Type B pancreatic cell (in vitro differentiated cells): ENCODE results near the gene GRM4. TPM values are rescaled to one million over a fixed set of nuclear protein-coding genes. Genes with fewer than 3 reads are reported as not detected.

Experiments
- DNase-seq: peaks from one replicate; pipeline ENCODE4 v3.0.0; 2021; ENCODE audit warnings: mixed read lengths; ENCODE audit not compliant: unreplicated experiment; ENCODE audit errors: extremely low spot score
- H3K27ac Mint-ChIP-seq: 2 replicates; pipeline ENCODE4 v1.8.0; 2021; ENCODE audit warnings: mild to moderate bottlenecking, mixed read lengths
- H3K27me3 Mint-ChIP-seq: 2 replicates; pipeline ENCODE4 v1.8.0; 2021; ENCODE audit warnings: mixed read lengths
- H3K36me3 Mint-ChIP-seq: 2 replicates; pipeline ENCODE4 v1.8.0; 2021; ENCODE audit warnings: mixed read lengths
- H3K4me1 Mint-ChIP-seq: one replicate; pipeline ENCODE4 v1.8.0; 2021; ENCODE audit warnings: mixed read lengths; ENCODE audit not compliant: unreplicated experiment
- H3K4me3 Mint-ChIP-seq: 2 replicates; pipeline ENCODE4 v1.8.0; 2021; ENCODE audit warnings: mild to moderate bottlenecking, mixed read lengths
- H3K9me3 Mint-ChIP-seq: 2 replicates; pipeline ENCODE4 v1.8.0; 2021; ENCODE audit warnings: mixed read lengths
- CTCF ChIP-seq: fragments of 200-600 bp; sonication (generic); conservative IDR thresholded peaks from 2 replicates; pipeline ENCODE4 v1.5.0; 2021; ENCODE audit warnings: antibody characterized with exemption, mild to moderate bottlenecking
- total RNA-seq: library from RNA; stranded (reverse); gene quantifications from 2 replicates; pipeline ENCODE4 v1.2.1, GENCODE V29; 2021; ENCODE audit warnings: low replicate concordance

Gene GRM4
- total RNA-seq, 1 donor from 2014 or later, result 2.2 TPM

DNA sequence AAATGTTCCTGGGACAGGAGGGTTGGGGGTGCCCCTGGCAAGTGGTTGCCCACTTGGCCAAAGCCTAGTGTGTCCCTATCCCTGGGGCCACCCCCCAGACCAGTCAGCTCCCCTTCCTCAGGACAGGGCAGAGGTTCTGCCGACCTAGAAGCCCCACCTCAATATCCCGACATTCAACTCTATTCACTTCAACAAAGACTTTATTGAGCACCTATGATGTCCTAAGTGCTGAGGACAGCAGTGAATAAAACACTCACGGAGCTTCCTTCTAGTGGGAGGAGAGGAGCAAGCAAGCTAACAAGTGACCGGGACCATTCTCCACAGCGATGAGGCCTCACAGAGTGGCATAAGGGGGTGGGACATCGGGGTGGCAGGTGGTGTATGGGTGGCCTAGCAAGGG lies 52.7 kb downstream of the GRM4 start:
- Mint-ChIP-seq H3K27ac (peak overlapping the region; percentile 41), H3K27me3 (peaks cover 19% of the 10 kb centered on the region), H3K4me3 (peak overlapping the region; percentile 17), H3K9me3 (no peaks in the 10 kb centered on the region), H3K36me3 (no peaks in the 10 kb centered on the region), H3K4me1 (no peaks in the 10 kb centered on the region)
- no peak for DNase-seq
- no peak for TF ChIP-seq CTCF

DNA sequence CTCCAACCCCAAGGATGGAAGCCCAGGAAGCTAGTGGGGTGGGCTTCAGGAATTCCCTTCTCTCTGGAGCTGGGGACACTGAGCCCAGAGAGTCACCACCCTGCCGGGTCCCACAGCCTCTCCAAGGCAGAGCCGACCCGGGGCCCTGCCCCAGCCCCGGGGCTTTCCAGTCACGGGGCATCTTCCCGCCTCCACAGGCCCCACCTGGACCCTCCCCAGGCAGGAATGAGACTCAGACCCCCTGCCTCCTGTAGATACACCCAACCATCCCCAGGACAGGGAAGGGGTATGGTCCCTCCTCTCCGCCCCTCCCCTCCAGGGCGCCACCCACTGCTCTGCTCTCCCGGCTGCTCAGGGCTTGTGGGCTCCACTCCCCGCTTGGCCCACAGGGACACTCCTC lies 53.3 kb downstream of the GRM4 start:
- Mint-ChIP-seq H3K27me3 (peaks cover 17% of the 10 kb centered on the region), H3K4me1 (no peaks in the 10 kb centered on the region), H3K9me3 (no peaks in the 10 kb centered on the region), H3K27ac (peak overlapping the region; percentile 70), H3K36me3 (no peaks in the 10 kb centered on the region), H3K4me3 (peak overlapping the region; percentile 17)
- DNase-seq, result no peak
- no peak for TF ChIP-seq CTCF

DNA sequence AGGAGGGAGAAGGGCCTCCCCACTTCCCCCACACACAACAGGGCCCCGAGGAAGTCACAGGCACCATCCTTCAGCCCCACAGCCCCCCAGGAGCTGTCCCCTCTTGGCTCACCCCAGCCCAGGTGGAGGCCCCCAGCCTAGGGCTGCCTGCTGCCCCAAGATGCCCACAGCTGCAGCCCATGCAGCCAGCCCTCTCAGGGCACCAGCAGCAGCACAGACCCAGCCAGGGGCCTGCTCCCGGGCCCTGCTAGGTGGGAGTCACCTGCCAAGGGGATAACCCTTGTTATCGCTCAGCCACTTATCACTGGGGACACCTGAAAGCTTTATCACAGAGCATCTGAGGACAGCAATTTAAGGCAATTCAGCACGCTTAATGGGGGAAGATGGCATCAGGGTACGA lies 55.0 kb downstream of the GRM4 start:
- no peaks in the 10 kb centered on the region for H3K36me3 Mint-ChIP-seq
- DNase-seq, result no peak
- no peaks in the 10 kb centered on the region for H3K9me3 Mint-ChIP-seq
- no peak for TF ChIP-seq CTCF
- no peak overlapping the region for H3K27ac Mint-ChIP-seq
- peaks cover 9% of the 10 kb centered on the region for H3K27me3 Mint-ChIP-seq
- no peak overlapping the region for H3K4me3 Mint-ChIP-seq
- no peaks in the 10 kb centered on the region for H3K4me1 Mint-ChIP-seq

DNA sequence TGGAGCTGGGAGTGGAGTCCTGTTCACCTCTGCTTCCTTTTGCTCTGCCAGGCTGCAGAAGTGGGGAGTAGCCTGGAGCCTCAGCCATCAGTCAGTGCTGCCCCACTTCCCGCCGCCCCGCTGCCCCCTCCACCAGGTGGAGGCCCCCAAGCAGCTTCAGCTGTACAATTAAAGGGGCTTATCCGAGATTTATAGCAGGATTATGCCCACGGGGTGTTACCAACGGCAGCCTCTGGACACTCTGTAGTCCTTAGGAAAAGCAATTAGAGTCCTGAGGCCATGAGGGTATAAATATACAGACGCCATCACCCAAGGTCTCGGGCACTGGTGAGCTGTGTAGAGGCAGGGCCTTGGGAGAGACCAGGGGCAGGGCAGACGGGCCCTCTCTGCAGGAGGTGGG lies 55.4 kb downstream of the GRM4 start:
- peaks cover 8% of the 10 kb centered on the region for H3K27me3 Mint-ChIP-seq
- no peak overlapping the region for H3K4me3 Mint-ChIP-seq
- TF ChIP-seq CTCF, result no peak
- H3K36me3 Mint-ChIP-seq, result no peaks in the 10 kb centered on the region
- H3K4me1 Mint-ChIP-seq, result no peaks in the 10 kb centered on the region
- no peak overlapping the region for H3K27ac Mint-ChIP-seq
- no peak for DNase-seq
- H3K9me3 Mint-ChIP-seq, result no peaks in the 10 kb centered on the region

- no peak for DNase-seq
- H3K36me3 Mint-ChIP-seq, result no peaks in the 10 kb centered on the region
- peaks cover 4% of the 10 kb centered on the region for H3K4me1 Mint-ChIP-seq
- no peaks in the 10 kb centered on the region for H3K27me3 Mint-ChIP-seq
- no peak overlapping the region for H3K27ac Mint-ChIP-seq
- no peak overlapping the region for H3K4me3 Mint-ChIP-seq
- TF ChIP-seq CTCF, result no peak
- H3K9me3 Mint-ChIP-seq, result no peaks in the 10 kb centered on the region
Measured at GRCh38 chr6:34086558-34086957, 59.3 kb downstream of the GRM4 start.
